ELR (cell line): ENCODE measurements around the gene MATN3.

ENCODE experiments used
- DNase-seq: peaks from one replicate; pipeline ENCODE4 v3.0.0-alpha.2; 2015; ENCODE audit warnings: low read depth

Gene MATN3

GRCh38 chr2:20037660-20038059 is 25.2 kb upstream of the MATN3 start:
- no peak for DNase-seq

GRCh38 chr2:20035955-20036666 is 23.6 kb upstream of the MATN3 start:
- DNase-seq = peak; percentile 34

- DNase-seq = no peak
Observed at GRCh38 chr2:20034821-20035220, 22.4 kb upstream of the MATN3 start.

GRCh38 chr2:20034218-20034617 is 21.8 kb upstream of the MATN3 start:
- DNase-seq = no peak

GRCh38 chr2:20033322-20033721 is 20.9 kb upstream of the MATN3 start:
- DNase-seq = no peak

GRCh38 chr2:20030224-20030623 is 17.8 kb upstream of the MATN3 start:
- DNase-seq = no peak

GRCh38 chr2:20027705-20028434 is 15.4 kb upstream of the MATN3 start:
- peak; percentile 33 for DNase-seq

- no peak for DNase-seq
Observed at GRCh38 chr2:20027260-20027677, 14.8 kb upstream of the MATN3 start.

GRCh38 chr2:20025065-20025786 is 12.8 kb upstream of the MATN3 start:
- DNase-seq = peak; percentile 65

- no peak for DNase-seq
Observed at GRCh38 chr2:20023688-20024087, 11.2 kb upstream of the MATN3 start.

- DNase-seq = no peak
Observed at GRCh38 chr2:20021405-20022009, 9.0 kb upstream of the MATN3 start.

- DNase-seq = no peak
Observed at GRCh38 chr2:20019747-20020146, 7.3 kb upstream of the MATN3 start.

- DNase-seq = no peak
Observed at GRCh38 chr2:20018601-20019152, 6.2 kb upstream of the MATN3 start.

GRCh38 chr2:20016346-20016745 is 3.9 kb upstream of the MATN3 start:
- no peak for DNase-seq

- peak; percentile 74 for DNase-seq
Observed at GRCh38 chr2:20015482-20016083, 3.1 kb upstream of the MATN3 start.

- no peak for DNase-seq
Observed at GRCh38 chr2:20013126-20013849, 820 bp upstream of the MATN3 start.

GRCh38 chr2:20012032-20012281 is 511 bp downstream of the MATN3 start:
- DNase-seq = no peak

GRCh38 chr2:20011276-20012031 is 1.0 kb downstream of the MATN3 start:
- DNase-seq = no peak

- no peak for DNase-seq
Observed at GRCh38 chr2:20008703-20009102, 3.8 kb downstream of the MATN3 start.

- no peak for DNase-seq
Observed at GRCh38 chr2:20005891-20006470, 6.5 kb downstream of the MATN3 start.
